Loucy (cell line): ENCODE data around the gene CCNYL1.
"Not testable (repeated sequence)": the region's sequence is repeated elsewhere in the genome, so short reads cannot be mapped to it uniquely, and the experiment has no call there.

Experiments
- H2AFZ ChIP-seq: fragments of 200-600 bp; sonication (generic); 2 replicates; pipeline ENCODE4 v1.6.0; 2016; ENCODE audit warnings: antibody characterized with exemption, mild to moderate bottlenecking, low read length, moderate library complexity
- H3F3A ChIP-seq: fragments of 200-600 bp; 2 replicates; pipeline ENCODE4 v1.6.0; 2016; ENCODE audit warnings: antibody characterized with exemption, low read depth, mild to moderate bottlenecking
- H3K27me3 ChIP-seq: fragments of 200-600 bp; sonication (generic); 2 replicates; pipeline ENCODE4 v1.6.1; 2014; ENCODE audit warnings: low read length, mild to moderate bottlenecking; ENCODE audit not compliant: insufficient read depth, poor library complexity, severe bottlenecking
- H3K36me3 ChIP-seq: fragments of 200-600 bp; sonication (generic); 2 replicates; pipeline ENCODE4 v1.6.1; 2016; ENCODE audit warnings: low read length; ENCODE audit not compliant: insufficient read depth
- H3K4me1 ChIP-seq: fragments of 200-600 bp; sonication (generic); 2 replicates; pipeline ENCODE4 v1.5.1; 2014; ENCODE audit warnings: low read length, mild to moderate bottlenecking; ENCODE audit not compliant: insufficient read depth, poor library complexity, severe bottlenecking
- H3K4me2 ChIP-seq: fragments of 200-600 bp; sonication (generic); 2 replicates; pipeline ENCODE4 v1.6.0; 2014; ENCODE audit warnings: antibody characterized with exemption, low read length, low read depth, mild to moderate bottlenecking; ENCODE audit not compliant: poor library complexity, severe bottlenecking
- H3K4me3 ChIP-seq: fragments of 200-600 bp; sonication (generic); 2 replicates; pipeline ENCODE4 v1.5.1; 2014; ENCODE audit warnings: low read length, mild to moderate bottlenecking, mixed read lengths; ENCODE audit not compliant: poor library complexity, severe bottlenecking
- H3K79me2 ChIP-seq: fragments of 200-600 bp; sonication (generic); 2 replicates; pipeline ENCODE4 v1.6.1; 2014; ENCODE audit warnings: low read length; ENCODE audit not compliant: insufficient read depth
- H3K9ac ChIP-seq: fragments of 200-600 bp; sonication (generic); 2 replicates; pipeline ENCODE4 v1.6.0; 2014; ENCODE audit warnings: mild to moderate bottlenecking, low read depth, low read length, moderate library complexity; ENCODE audit not compliant: poor library complexity, severe bottlenecking
- H3K9me2 ChIP-seq: fragments of 200-600 bp; sonication (generic); replicated peaks from 2 replicates; pipeline ENCODE4 v1.6.1; 2016; ENCODE audit warnings: low read depth, low read length, mixed read lengths
- H3K9me3 ChIP-seq: fragments of 200-600 bp; sonication (generic); 2 replicates; pipeline ENCODE4 v1.6.1; 2014; ENCODE audit warnings: mild to moderate bottlenecking, antibody characterized with exemption, low read length, low read depth; ENCODE audit not compliant: insufficient read depth
- H4K20me1 ChIP-seq: fragments of 200-600 bp; sonication (generic); 2 replicates; pipeline ENCODE4 v1.6.0; 2014; ENCODE audit warnings: antibody characterized with exemption, low read length, mild to moderate bottlenecking; ENCODE audit not compliant: insufficient read depth, poor library complexity, severe bottlenecking
- CTCF ChIP-seq: fragments of 200-600 bp; sonication (generic); conservative IDR thresholded peaks from 2 replicates; pipeline ENCODE4 v1.5.1; 2014; ENCODE audit warnings: mild to moderate bottlenecking, antibody characterized with exemption, low read length
- EZH2phosphoT487 ChIP-seq: fragments of 200-600 bp; IDR thresholded peaks from 2 replicates; pipeline ENCODE4 v1.6.1; 2018; ENCODE audit warnings: antibody characterized with exemption, mild to moderate bottlenecking, moderate library complexity, borderline replicate concordance

The CCNYL1 gene

GRCh38 chr2:207719008-207719407 lies 7.6 kb downstream of the CCNYL1 start:
- Histone ChIP-seq H2AFZ (no peak overlapping the region), H3K9me2 (no peaks in the 10 kb centered on the region), H3K4me3 (no peak overlapping the region), H3K9ac (no peak overlapping the region), H3K9me3 (no peaks in the 10 kb centered on the region), H3K4me2 (no peak overlapping the region), H4K20me1 (peaks cover 2% of the 10 kb centered on the region), H3F3A (no peaks in the 10 kb centered on the region), H3K36me3 (no peaks in the 10 kb centered on the region), H3K4me1 (peaks cover 18% of the 10 kb centered on the region), H3K79me2 (peaks cover 21% of the 10 kb centered on the region), H3K27me3 (no peaks in the 10 kb centered on the region)
- TF ChIP-seq CTCF (no peak), EZH2phosphoT487 (no peak)

GRCh38 chr2:207719655-207720054 lies 8.2 kb downstream of the CCNYL1 start:
- not testable (repeated sequence) for H3K9me3 ChIP-seq, H3K4me2 ChIP-seq, H3K4me3 ChIP-seq, H2AFZ ChIP-seq, H3K36me3 ChIP-seq, H4K20me1 ChIP-seq, H3F3A ChIP-seq, H3K9ac ChIP-seq, H3K9me2 ChIP-seq, H3K27me3 ChIP-seq
- H3K4me1 ChIP-seq: peaks cover 12% of the 10 kb centered on the region
- H3K79me2 ChIP-seq: peaks cover 15% of the 10 kb centered on the region; the same call in 1 of the 2 replicates

- TF ChIP-seq EZH2phosphoT487 (no peak), CTCF (no peak)
- Histone ChIP-seq H2AFZ (no peak overlapping the region), H3K9me3 (no peaks in the 10 kb centered on the region), H3K4me1 (peaks cover 12% of the 10 kb centered on the region), H3K4me3 (no peak overlapping the region), H3K4me2 (no peak overlapping the region), H3K9ac (no peak overlapping the region), H3F3A (no peaks in the 10 kb centered on the region), H3K9me2 (no peaks in the 10 kb centered on the region), H3K27me3 (no peaks in the 10 kb centered on the region), H3K79me2 (peaks cover 12% of the 10 kb centered on the region; the same call in 1 of the 2 replicates), H4K20me1 (no peaks in the 10 kb centered on the region), H3K36me3 (no peaks in the 10 kb centered on the region)
Observed at GRCh38 chr2:207720517-207721187, 9.2 kb downstream of the CCNYL1 start.
